HG03342 (cell line): ENCODE data around the gene UBE2D4.
"Not testable (repeated sequence)": the region's sequence is repeated elsewhere in the genome, so short reads cannot be mapped to it uniquely, and the experiment has no call there.

ENCODE experiments used
- ATAC-seq: cut with Tn5 transposase; IDR thresholded peaks from one replicate; pipeline ENCODE4 v1.9.1; 2021; ENCODE audit warnings: mild to moderate bottlenecking, moderate library complexity; ENCODE audit not compliant: unreplicated experiment

Gene UBE2D4

GRCh38 chr7:43925984-43926797, at the start of gene UBE2D4:
TSS of gene UBE2D4 (plus strand) at chr7:43926436. CDS start at chr7:43926533, 97 bp downstream.
- ATAC-seq = peak; percentile 89

- ATAC-seq = no peak
Observed at GRCh38 chr7:43876976-43877745, 49.1 kb upstream of the UBE2D4 start.

- ATAC-seq = no peak
Observed at GRCh38 chr7:43877968-43878864, 48.0 kb upstream of the UBE2D4 start.

- ATAC-seq = no peak
Observed at GRCh38 chr7:43878867-43879266, 47.4 kb upstream of the UBE2D4 start.

GRCh38 chr7:43879477-43879876, 46.8 kb upstream of the UBE2D4 start:
- ATAC-seq = no peak

- no peak for ATAC-seq
Observed at GRCh38 chr7:43880596-43880995, 45.6 kb upstream of the UBE2D4 start.

- no peak for ATAC-seq
Observed at GRCh38 chr7:43884209-43884608, 42.0 kb upstream of the UBE2D4 start.

GRCh38 chr7:43884617-43885016, 41.6 kb upstream of the UBE2D4 start:
- no peak for ATAC-seq

GRCh38 chr7:43888993-43889945, 37.0 kb upstream of the UBE2D4 start:
- ATAC-seq = no peak

- ATAC-seq = no peak
Observed at GRCh38 chr7:43890468-43890867, 35.8 kb upstream of the UBE2D4 start.

GRCh38 chr7:43891069-43891955, 34.9 kb upstream of the UBE2D4 start:
- no peak for ATAC-seq

- ATAC-seq = no peak
Observed at GRCh38 chr7:43895847-43896415, 30.3 kb upstream of the UBE2D4 start.

- not testable (repeated sequence) for ATAC-seq
Observed at GRCh38 chr7:43898571-43898970, 27.7 kb upstream of the UBE2D4 start.

GRCh38 chr7:43902542-43903054, 23.6 kb upstream of the UBE2D4 start:
- ATAC-seq = no peak

GRCh38 chr7:43904533-43905208, 21.6 kb upstream of the UBE2D4 start:
- no peak for ATAC-seq

GRCh38 chr7:43905209-43905946, 20.9 kb upstream of the UBE2D4 start:
- ATAC-seq = no peak

- peak; percentile 31 for ATAC-seq
Observed at GRCh38 chr7:43905956-43906330, 20.3 kb upstream of the UBE2D4 start.
